ENCODE measurements around the gene NR6A1. TPM values are rescaled to one million over a fixed set of nuclear protein-coding genes. Genes with fewer than 3 reads are reported as not detected.

NR6A1 gene
- total and polyA plus RNA-seq, 10 donors = 0.14 to 3.7 (median 1.9) TPM

- peak; percentile 55 for DNase-seq
- 15 to 49% (median 23%) methylated on average over 32 to 96 of the region's 96 CpGs for WGBS, 5 donors
- peak in 2 of 3 donors; percentile 27 to 59 for TF ChIP-seq POLR2AphosphoS5 (IDR thresholded peaks at IDR 0.05)
- no peak for TF ChIP-seq CTCF (IDR thresholded peaks at IDR 0.05 in 8 of 11, conservative IDR thresholded peaks at IDR 0.05 in 3 of 11)
- intact Hi-C loops (cut with DNase I; ENCODE audit: low total_unique reads) = no loop called here
- peaks cover 0 to 91% (median 33%) of the 10 kb centered on the region in 7 donors for H3K27me3 ChIP-seq (replicated peaks in 1 of 7)
- peak overlapping the region; percentile 16 to 76 (median 46) for H3K4me3 ChIP-seq
- H3K36me3 ChIP-seq = peaks cover 0 to 21% (median 0%) of the 10 kb centered on the region in 6 donors
- peak overlapping the region; percentile 38 to 89 (median 80) for H3K27ac ChIP-seq
- H3K4me1 ChIP-seq = peaks cover 0 to 71% (median 25%) of the 10 kb centered on the region in 6 donors
- H3K9me3 ChIP-seq = no peaks in the 10 kb centered on the region
Measured at GRCh38 chr9:124502711-124503702, 268.1 kb downstream of the NR6A1 start.

- peaks cover 0 to 21% (median 0%) of the 10 kb centered on the region in 6 donors for H3K36me3 ChIP-seq
- peaks cover 0 to 81% (median 33%) of the 10 kb centered on the region in 7 donors for H3K27me3 ChIP-seq (replicated peaks in 1 of 7)
- H3K9me3 ChIP-seq = no peaks in the 10 kb centered on the region
- H3K4me1 ChIP-seq = peaks cover 0 to 77% (median 27%) of the 10 kb centered on the region in 6 donors
- peak overlapping the region in 6 of 8 donors; percentile 32 to 89 (median 83) for H3K27ac ChIP-seq
- TF ChIP-seq POLR2A (IDR thresholded peaks at IDR 0.05) (no peak), POLR2AphosphoS5 (IDR thresholded peaks at IDR 0.05) (no peak), CTCF (IDR thresholded peaks at IDR 0.05 in 8 of 11, conservative IDR thresholded peaks at IDR 0.05 in 3 of 11) (no peak)
- peak; percentile 56 for DNase-seq
- intact Hi-C loops (cut with DNase I; ENCODE audit: low total_unique reads) = no loop called here
- H3K4me3 ChIP-seq = peak overlapping the region in 7 of 8 donors; percentile 38 to 76 (median 46)
- 66 to 78% (median 69%) methylated on average over 9 to 11 of the region's 11 CpGs for WGBS, 5 donors
Measured at GRCh38 chr9:124501771-124502320, 269.3 kb downstream of the NR6A1 start.

- no peaks in the 10 kb centered on the region for H3K9me3 ChIP-seq
- TF ChIP-seq CTCF (IDR thresholded peaks at IDR 0.05 in 8 of 11, conservative IDR thresholded peaks at IDR 0.05 in 3 of 11) (no peak), POLR2AphosphoS5 (IDR thresholded peaks at IDR 0.05) (peak; percentile 49 to 61 (median 51))
- peaks cover 0 to 72% (median 33%) of the 10 kb centered on the region in 7 donors for H3K27me3 ChIP-seq (replicated peaks in 1 of 7)
- DNase-seq = peak; percentile 75
- peak overlapping the region in 7 of 8 donors; percentile 38 to 76 (median 46) for H3K4me3 ChIP-seq
- H3K4me1 ChIP-seq = peaks cover 0 to 86% (median 32%) of the 10 kb centered on the region in 6 donors
- peak overlapping the region in 6 of 8 donors; percentile 32 to 89 (median 83) for H3K27ac ChIP-seq
- intact Hi-C loops (cut with DNase I; ENCODE audit: low total_unique reads) = no loop called here
- peaks cover 0 to 21% (median 0%) of the 10 kb centered on the region in 6 donors for H3K36me3 ChIP-seq
- 66 to 75% (median 67%) methylated on average over 8 to 12 of the region's 12 CpGs for WGBS, 5 donors
Measured at GRCh38 chr9:124500796-124501611, 270.1 kb downstream of the NR6A1 start.
